Astrocyte (in vitro differentiated cells and primary cell): Measurements from ENCODE around the gene COL26A1. TPM values are rescaled to one million over a fixed set of nuclear protein-coding genes. Genes with fewer than 3 reads are reported as not detected.

Experiments used
- DNase-seq: peaks from one replicate; pipeline ENCODE4 v3.0.0-alpha.2; 2010; ENCODE audit warnings: low read depth
- FAIRE-seq: peaks from 2 replicates; lab custom pipeline; 2011; peaks lifted over from hg19 to GRCh38; lab: Jason Lieb, UNC
- H2AFZ ChIP-seq: 2 replicates; pipeline ENCODE4 v1.6.0; 2012; ENCODE audit warnings: low read depth, low read length, inconsistent platforms
- H3K27ac ChIP-seq: 2 replicates; pipeline ENCODE4 v1.5.1; 2011; ENCODE audit warnings: low read depth, low read length, inconsistent platforms
- H3K27me3 ChIP-seq: 2 replicates; pipeline ENCODE4 v1.6.0; 2011; ENCODE audit warnings: low read length, inconsistent platforms; ENCODE audit not compliant: insufficient read depth
- H3K36me3 ChIP-seq: 2 replicates; pipeline ENCODE4 v1.5.1; 2011; ENCODE audit warnings: low read length, inconsistent platforms; ENCODE audit not compliant: insufficient read depth
- H3K4me1 ChIP-seq: 2 replicates; pipeline ENCODE4 v1.5.1; 2011; ENCODE audit warnings: low read length, inconsistent platforms; ENCODE audit not compliant: insufficient read depth
- H3K4me2 ChIP-seq: 2 replicates; pipeline ENCODE4 v1.6.0; 2012; ENCODE audit warnings: low read length, inconsistent platforms
- H3K4me3 ChIP-seq: 2 replicates; pipeline ENCODE4 v1.5.1; 2011; ENCODE audit warnings: low read depth, mild to moderate bottlenecking, low read length, inconsistent platforms; ENCODE audit not compliant: insufficient read depth
- H3K79me2 ChIP-seq: 2 replicates; pipeline ENCODE4 v1.6.0; 2012; ENCODE audit warnings: mild to moderate bottlenecking, low read length, inconsistent platforms; ENCODE audit not compliant: insufficient read depth
- H3K9ac ChIP-seq: 2 replicates; pipeline ENCODE4 v1.6.0; 2012; ENCODE audit warnings: mild to moderate bottlenecking, low read length, inconsistent platforms
- H3K9me3 ChIP-seq: 2 replicates; pipeline ENCODE4 v1.5.1; 2012; ENCODE audit warnings: low read depth, mild to moderate bottlenecking, low read length, inconsistent platforms; ENCODE audit not compliant: insufficient read depth
- H4K20me1 ChIP-seq: 2 replicates; pipeline ENCODE4 v1.6.0; 2012; ENCODE audit warnings: low read length, inconsistent platforms; ENCODE audit not compliant: insufficient read depth
- H3K27ac Mint-ChIP-seq: one replicate; pipeline ENCODE4 v1.8.0; 2021; ENCODE audit warnings: mild to moderate bottlenecking, mixed read lengths; ENCODE audit not compliant: unreplicated experiment
- H3K27me3 Mint-ChIP-seq: one replicate; pipeline ENCODE4 v1.8.0; 2021; ENCODE audit warnings: low read depth, mixed read lengths; ENCODE audit not compliant: unreplicated experiment
- H3K36me3 Mint-ChIP-seq: one replicate; pipeline ENCODE4 v1.8.0; 2021; ENCODE audit warnings: low read depth, mixed read lengths; ENCODE audit not compliant: unreplicated experiment
- H3K4me1 Mint-ChIP-seq: one replicate; pipeline ENCODE4 v1.8.0; 2021; ENCODE audit warnings: low read depth, mixed read lengths; ENCODE audit not compliant: unreplicated experiment
- H3K4me3 Mint-ChIP-seq: one replicate; pipeline ENCODE4 v1.8.0; 2021; ENCODE audit warnings: mild to moderate bottlenecking, moderate library complexity, mixed read lengths; ENCODE audit not compliant: unreplicated experiment
- H3K9me3 Mint-ChIP-seq: one replicate; pipeline ENCODE4 v1.8.0; 2021; ENCODE audit warnings: mild to moderate bottlenecking, mixed read lengths; ENCODE audit not compliant: unreplicated experiment
- EZH2 ChIP-seq: IDR thresholded peaks from 2 replicates; pipeline ENCODE4 v1.6.1; 2012; ENCODE audit warnings: mild to moderate bottlenecking, low read length, inconsistent platforms; ENCODE audit not compliant: insufficient read depth
- total RNA-seq: library from RNA; stranded (reverse); gene quantifications from 2 replicates; pipeline ENCODE4 v1.2.1, GENCODE V29; 2021
- TF ChIP-seq, protein P1 (sequence below): IDR thresholded peaks from 2 replicates; pipeline ENCODE4 v1.5.1; 2011; ENCODE audit warnings: low read depth, mild to moderate bottlenecking, inconsistent platforms, low read length, moderate library complexity; ENCODE audit not compliant: insufficient read depth

The COL26A1 gene
- total RNA-seq, 1 donor from 2014 or later, result 7.1 TPM

GRCh38 chr7:101393865-101394264, 31.2 kb downstream of the COL26A1 start:
- Mint-ChIP-seq H3K27me3 (peaks cover 20% of the 10 kb centered on the region), H3K9me3 (no peaks in the 10 kb centered on the region), H3K4me3 (no peak overlapping the region), H3K4me1 (peaks cover 5% of the 10 kb centered on the region), H3K36me3 (peaks cover 1% of the 10 kb centered on the region), H3K27ac (no peak overlapping the region)
- no peaks in the 10 kb centered on the region for H3K36me3 ChIP-seq
- H3K4me2 ChIP-seq, result no peak overlapping the region
- H2AFZ ChIP-seq, result no peak overlapping the region
- H3K79me2 ChIP-seq, result no peaks in the 10 kb centered on the region
- no peaks in the 10 kb centered on the region for H3K4me1 ChIP-seq
- H3K4me3 ChIP-seq, result no peak overlapping the region
- FAIRE-seq, result no peak
- H4K20me1 ChIP-seq, result no peaks in the 10 kb centered on the region
- H3K9ac ChIP-seq, result no peak overlapping the region
- no peaks in the 10 kb centered on the region for H3K9me3 ChIP-seq
- no peak overlapping the region for H3K27ac ChIP-seq
- H3K27me3 ChIP-seq, result peaks cover 11% of the 10 kb centered on the region
- TF ChIP-seq EZH2, result no peak
- DNase-seq, result no peak

GRCh38 chr7:101395376-101395775, 32.7 kb downstream of the COL26A1 start:
- Histone ChIP-seq H3K4me3 (no peak overlapping the region), H3K9ac (no peak overlapping the region), H3K79me2 (no peaks in the 10 kb centered on the region), H3K4me1 (peaks cover 4% of the 10 kb centered on the region), H3K36me3 (no peaks in the 10 kb centered on the region), H3K4me2 (no peak overlapping the region), H4K20me1 (no peaks in the 10 kb centered on the region), H3K9me3 (no peaks in the 10 kb centered on the region), H3K27ac (no peak overlapping the region), H2AFZ (no peak overlapping the region), H3K27me3 (peaks cover 11% of the 10 kb centered on the region)
- Mint-ChIP-seq H3K27me3 (peaks cover 20% of the 10 kb centered on the region), H3K9me3 (no peaks in the 10 kb centered on the region), H3K4me3 (no peak overlapping the region), H3K27ac (no peak overlapping the region), H3K36me3 (no peaks in the 10 kb centered on the region), H3K4me1 (peaks cover 9% of the 10 kb centered on the region)
- FAIRE-seq (no peak), DNase-seq (no peak)
- no peak for TF ChIP-seq EZH2
- TF ChIP-seq, protein P1, sequence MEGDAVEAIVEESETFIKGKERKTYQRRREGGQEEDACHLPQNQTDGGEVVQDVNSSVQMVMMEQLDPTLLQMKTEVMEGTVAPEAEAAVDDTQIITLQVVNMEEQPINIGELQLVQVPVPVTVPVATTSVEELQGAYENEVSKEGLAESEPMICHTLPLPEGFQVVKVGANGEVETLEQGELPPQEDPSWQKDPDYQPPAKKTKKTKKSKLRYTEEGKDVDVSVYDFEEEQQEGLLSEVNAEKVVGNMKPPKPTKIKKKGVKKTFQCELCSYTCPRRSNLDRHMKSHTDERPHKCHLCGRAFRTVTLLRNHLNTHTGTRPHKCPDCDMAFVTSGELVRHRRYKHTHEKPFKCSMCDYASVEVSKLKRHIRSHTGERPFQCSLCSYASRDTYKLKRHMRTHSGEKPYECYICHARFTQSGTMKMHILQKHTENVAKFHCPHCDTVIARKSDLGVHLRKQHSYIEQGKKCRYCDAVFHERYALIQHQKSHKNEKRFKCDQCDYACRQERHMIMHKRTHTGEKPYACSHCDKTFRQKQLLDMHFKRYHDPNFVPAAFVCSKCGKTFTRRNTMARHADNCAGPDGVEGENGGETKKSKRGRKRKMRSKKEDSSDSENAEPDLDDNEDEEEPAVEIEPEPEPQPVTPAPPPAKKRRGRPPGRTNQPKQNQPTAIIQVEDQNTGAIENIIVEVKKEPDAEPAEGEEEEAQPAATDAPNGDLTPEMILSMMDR, result no peak

DNA sequence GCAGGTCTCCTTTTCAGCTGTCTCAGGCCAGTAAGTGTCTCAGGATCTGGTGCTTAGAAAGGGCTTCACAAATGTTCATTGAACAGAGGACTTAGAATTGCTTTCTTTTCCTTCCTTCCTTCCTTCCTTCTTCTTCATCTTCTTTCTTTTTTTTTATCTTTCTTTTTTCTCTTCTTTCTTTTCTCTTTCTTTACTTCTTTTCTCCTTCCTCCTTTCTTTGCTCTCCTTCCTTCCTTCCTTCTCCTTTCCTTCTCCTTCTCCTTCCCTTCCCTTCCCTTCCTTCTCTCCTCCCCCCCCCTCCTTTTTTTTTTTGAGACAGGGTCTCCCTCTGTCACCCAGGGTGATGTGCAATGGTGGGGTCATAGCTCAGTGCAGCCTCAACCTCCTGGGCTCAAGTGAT, 34.6 kb downstream of the COL26A1 start:
- no peak for TF ChIP-seq EZH2
- TF ChIP-seq, protein P1, result no peak
- no peaks in the 10 kb centered on the region for H3K36me3 ChIP-seq
- H3K4me3 Mint-ChIP-seq, result no peak overlapping the region

More for the DNA sequence above, 34.6 kb downstream of the COL26A1 start:
- no peak overlapping the region for H3K9ac ChIP-seq
- DNase-seq, result no peak
- Mint-ChIP-seq H3K4me1 (peaks cover 8% of the 10 kb centered on the region), H3K27me3 (peaks cover 20% of the 10 kb centered on the region), H3K36me3 (no peaks in the 10 kb centered on the region), H3K27ac (no peak overlapping the region), H3K9me3 (no peaks in the 10 kb centered on the region)
- no peak overlapping the region for H2AFZ ChIP-seq
- H3K79me2 ChIP-seq, result no peaks in the 10 kb centered on the region
- H3K4me1 ChIP-seq, result peaks cover 9% of the 10 kb centered on the region
- no peaks in the 10 kb centered on the region for H3K9me3 ChIP-seq
- FAIRE-seq, result no peak
- no peak overlapping the region for H3K27ac ChIP-seq
- no peaks in the 10 kb centered on the region for H4K20me1 ChIP-seq
- H3K4me3 ChIP-seq, result no peak overlapping the region
- peaks cover 11% of the 10 kb centered on the region for H3K27me3 ChIP-seq
- H3K4me2 ChIP-seq, result no peak overlapping the region
